VCaP (cell line): ENCODE data around the gene JPH3.

Experiments used
- H3K27ac ChIP-seq: fragments of 450-650 bp; 2 replicates; pipeline ENCODE4 v1.5.1; 2017
- CTCF ChIP-seq: fragments of 450-650 bp; conservative IDR thresholded peaks from 2 replicates; pipeline ENCODE4 v1.5.1; 2017; ENCODE audit warnings: mild to moderate bottlenecking, moderate library complexity

JPH3 gene

GRCh38 chr16:87694441-87695125, 92.3 kb downstream of the JPH3 start:
- H3K27ac ChIP-seq: no peak overlapping the region
- no peak for TF ChIP-seq CTCF

GRCh38 chr16:87695534-87695933, 93.2 kb downstream of the JPH3 start:
- TF ChIP-seq CTCF: no peak
- H3K27ac ChIP-seq: no peak overlapping the region

GRCh38 chr16:87696726-87697125, 94.4 kb downstream of the JPH3 start:
- TF ChIP-seq CTCF: no peak
- H3K27ac ChIP-seq: no peak overlapping the region

GRCh38 chr16:87697256-87697655, 94.9 kb downstream of the JPH3 start:
- no peak for TF ChIP-seq CTCF
- H3K27ac ChIP-seq: no peak overlapping the region

- TF ChIP-seq CTCF: no peak
- no peak overlapping the region for H3K27ac ChIP-seq
Measured at GRCh38 chr16:87697792-87698191, 95.5 kb downstream of the JPH3 start.

DNA sequence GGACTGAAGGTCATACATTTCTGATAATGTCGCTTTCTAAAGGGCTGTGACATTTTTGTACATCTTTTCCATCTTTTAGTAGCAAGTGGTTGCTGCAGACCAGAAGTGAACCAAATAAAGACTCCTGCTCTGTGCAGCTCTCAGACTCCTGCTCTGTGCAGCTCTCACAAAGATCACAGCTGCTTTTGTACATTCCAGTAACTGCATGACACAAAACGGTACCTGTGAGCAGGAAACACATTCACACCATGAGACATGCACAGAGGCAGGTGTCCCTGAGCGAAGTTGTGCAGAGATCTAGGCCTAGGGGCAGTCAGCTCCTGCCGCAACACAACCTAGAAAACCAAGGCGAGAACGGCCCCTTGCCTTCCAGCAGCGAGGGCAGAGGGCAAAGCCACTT, 95.9 kb downstream of the JPH3 start:
- no peak for TF ChIP-seq CTCF
- H3K27ac ChIP-seq: no peak overlapping the region

GRCh38 chr16:87698676-87699199, 96.4 kb downstream of the JPH3 start:
- no peak overlapping the region for H3K27ac ChIP-seq
- no peak for TF ChIP-seq CTCF
